Lower leg skin (tissue), 4 donors: ENCODE results near the gene TPO. TPM values are rescaled to one million over a fixed set of nuclear protein-coding genes. Genes with fewer than 3 reads are reported as not detected.

Experiments used
- DNase-seq, 2 donors: peaks; one replicate each; pipeline ENCODE4 v3.0.0-alpha.2; 2019; ENCODE audit warnings: low spot score in 2 of 2
- H3K4me3 ChIP-seq: fragments of 200-600 bp; sonication (generic); 2 replicates; pipeline ENCODE4 v1.5.1; 2017; ENCODE audit warnings: mild to moderate bottlenecking, low read depth; ENCODE audit not compliant: poor library complexity, severe bottlenecking
- POLR2A ChIP-seq, 2 donors: fragments of 450-650 bp; IDR thresholded peaks; one replicate each; pipeline ENCODE4 v1.6.1; 2016 to 2017; ENCODE audit warnings: antibody characterized with exemption in 2 of 2, mild to moderate bottlenecking in 1 of 2, moderate library complexity in 1 of 2
- WGBS, 2 donors: methylation state at CpG; one replicate each; pipeline ENCODE4 v1.1.5; 2018; 5-methylcytosine and 5-hydroxymethylcytosine counted together
- intact Hi-C: fragments of 100-400 bp; cut with DNase I; formaldehyde crosslinking; loops from one replicate; pipeline ENCODE4 v1.15.0; 2023; ENCODE audit warnings: low total_unique reads
- total RNA-seq, 4 donors: library from RNA; depleted of rRNA; stranded (reverse); fragments of >200 nt; gene quantifications; one replicate each; pipeline ENCODE4 v1.1.0, GENCODE V29; 2016
- TF ChIP-seq, protein P1 (sequence below), 3 donors: fragments of 450-650 bp; IDR thresholded peaks; one replicate each; pipeline ENCODE4 v1.5.1; 2016; ENCODE audit warnings: antibody characterized with exemption in 3 of 3, mild to moderate bottlenecking in 3 of 3, moderate library complexity in 2 of 3

TPO gene
- total RNA-seq = 1 to 10 TPM in 3 of 4 donors, under 1 TPM in 1; 0.64 to 5.9 (median 2.2) TPM

GRCh38 chr2:1413156-1413710 is at the start of gene TPO:
TSS of gene TPO (plus strand) at chr2:1413463. CDS start at chr2:1414409, 946 bp downstream.
- no peak within 1 kb of the TSS for H3K4me3 ChIP-seq
- intact Hi-C loops = no loop called here
- TF ChIP-seq, protein P1, sequence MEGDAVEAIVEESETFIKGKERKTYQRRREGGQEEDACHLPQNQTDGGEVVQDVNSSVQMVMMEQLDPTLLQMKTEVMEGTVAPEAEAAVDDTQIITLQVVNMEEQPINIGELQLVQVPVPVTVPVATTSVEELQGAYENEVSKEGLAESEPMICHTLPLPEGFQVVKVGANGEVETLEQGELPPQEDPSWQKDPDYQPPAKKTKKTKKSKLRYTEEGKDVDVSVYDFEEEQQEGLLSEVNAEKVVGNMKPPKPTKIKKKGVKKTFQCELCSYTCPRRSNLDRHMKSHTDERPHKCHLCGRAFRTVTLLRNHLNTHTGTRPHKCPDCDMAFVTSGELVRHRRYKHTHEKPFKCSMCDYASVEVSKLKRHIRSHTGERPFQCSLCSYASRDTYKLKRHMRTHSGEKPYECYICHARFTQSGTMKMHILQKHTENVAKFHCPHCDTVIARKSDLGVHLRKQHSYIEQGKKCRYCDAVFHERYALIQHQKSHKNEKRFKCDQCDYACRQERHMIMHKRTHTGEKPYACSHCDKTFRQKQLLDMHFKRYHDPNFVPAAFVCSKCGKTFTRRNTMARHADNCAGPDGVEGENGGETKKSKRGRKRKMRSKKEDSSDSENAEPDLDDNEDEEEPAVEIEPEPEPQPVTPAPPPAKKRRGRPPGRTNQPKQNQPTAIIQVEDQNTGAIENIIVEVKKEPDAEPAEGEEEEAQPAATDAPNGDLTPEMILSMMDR (IDR thresholded peaks at IDR 0.05) = no peak
- TF ChIP-seq POLR2A (IDR thresholded peaks at IDR 0.05) = no peak
- WGBS, 2 donors = 88 to 92% methylated on average over 15 of the region's 15 CpGs
- no peak for DNase-seq

DNA sequence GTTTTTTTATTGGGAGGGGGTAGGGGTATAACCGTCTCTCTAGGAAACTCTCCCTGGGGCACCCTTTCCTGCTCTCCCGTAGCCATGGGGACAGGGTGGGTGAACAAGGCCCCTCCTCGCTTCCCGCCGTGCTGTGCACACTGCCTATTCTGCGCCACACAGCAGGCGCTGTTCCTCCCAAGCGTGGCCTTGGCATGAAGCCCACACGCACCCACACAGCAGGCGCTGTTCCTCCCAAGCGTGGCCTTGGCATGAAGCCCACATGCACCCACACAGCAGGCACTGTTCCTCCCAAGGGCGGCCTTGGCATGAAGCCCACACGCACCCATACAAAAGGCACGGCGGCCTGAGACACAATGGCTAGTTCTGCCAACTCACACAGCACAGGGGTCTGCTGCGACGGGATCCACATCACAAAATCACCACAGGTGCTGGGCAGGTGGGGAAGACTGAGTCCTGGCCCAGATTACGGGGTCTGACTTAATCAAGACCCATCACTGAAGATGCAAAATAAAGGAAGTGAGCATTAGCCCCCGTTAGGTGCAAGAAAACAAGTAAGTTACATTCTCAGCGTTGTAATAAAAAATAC is 46.6 kb upstream of the TPO start:
- H3K4me3 ChIP-seq = no peak overlapping the region
- peak in 1 of 2 donors; percentile 38 for DNase-seq
- intact Hi-C loops = no loop called here
- WGBS, 2 donors = 50 to 57% methylated on average over 20 of the region's 20 CpGs
- TF ChIP-seq POLR2A (IDR thresholded peaks at IDR 0.05) = no peak
- TF ChIP-seq, protein P1 (IDR thresholded peaks at IDR 0.05) = no peak

GRCh38 chr2:1367601-1368000 is 45.7 kb upstream of the TPO start:
- WGBS, 2 donors = 79 to 80% methylated on average over 9 of the region's 9 CpGs
- DNase-seq = no peak
- no peak for TF ChIP-seq POLR2A (IDR thresholded peaks at IDR 0.05)
- TF ChIP-seq, protein P1 (IDR thresholded peaks at IDR 0.05) = no peak
- no peak overlapping the region for H3K4me3 ChIP-seq
- intact Hi-C loops = no loop called here

GRCh38 chr2:1369905-1370304 is 43.4 kb upstream of the TPO start:
- TF ChIP-seq, protein P1 (IDR thresholded peaks at IDR 0.05) = no peak
- intact Hi-C loops = no loop called here

GRCh38 chr2:1370461-1370860 is 42.8 kb upstream of the TPO start:
- DNase-seq = no peak
- H3K4me3 ChIP-seq = no peak overlapping the region
- WGBS, 2 donors = 51 to 56% methylated on average over 4 of the region's 4 CpGs
- intact Hi-C loops = no loop called here
- TF ChIP-seq POLR2A (IDR thresholded peaks at IDR 0.05) = no peak
- TF ChIP-seq, protein P1 (IDR thresholded peaks at IDR 0.05) = no peak

More at GRCh38 chr2:1369905-1370304, 43.4 kb upstream of the TPO start:
- H3K4me3 ChIP-seq = no peak overlapping the region
- no peak for DNase-seq
- 91 to 92% methylated on average over 10 of the region's 10 CpGs for whole genome bisulfite sequencing, 2 donors

- 86 to 87% methylated on average over 11 of the region's 11 CpGs for WGBS, 2 donors
- H3K4me3 ChIP-seq = no peak overlapping the region
- DNase-seq = no peak
- intact Hi-C loops = no loop called here
- TF ChIP-seq, protein P1 (IDR thresholded peaks at IDR 0.05) = no peak
- no peak for TF ChIP-seq POLR2A (IDR thresholded peaks at IDR 0.05)
Observed at GRCh38 chr2:1371082-1371481, 42.2 kb upstream of the TPO start.
